ENCODE data around the gene DIP2C.

GRCh38 chr10:536935-537334, 152.5 kb downstream of the DIP2C start:
- no peak for TF ChIP-seq POLR2A (IDR thresholded peaks at IDR 0.05)
- no peak for TF ChIP-seq CTCF (IDR thresholded peaks at IDR 0.05)
